Naive B cell (primary cell): ENCODE data around the gene APBA2. TPM values are rescaled to one million over a fixed set of nuclear protein-coding genes. Genes with fewer than 3 reads are reported as not detected.

Source experiments
- ATAC-seq, 2 donors: fragments of 150-1000 bp; cut with Tn5 transposase; 2 replicates each; pipeline ENCODE4 v1.10.0; 2021; ENCODE audit warnings: low read depth in 2 of 2, mild to moderate bottlenecking in 2 of 2, moderate library complexity in 2 of 2
- DNase-seq: peaks from one replicate; pipeline ENCODE4 v3.0.0; 2022
- H3K27ac Mint-ChIP-seq, 6 donors: one replicate each; pipeline ENCODE4 v1.8.0; 2020 to 2022; ENCODE audit warnings: mild to moderate bottlenecking in 6 of 6, mixed read lengths in 6 of 6, moderate library complexity in 5 of 6, inconsistent platforms in 2 of 6
- H3K27me3 Mint-ChIP-seq, 3 donors: one replicate each; pipeline ENCODE4 v1.8.0; 2021 to 2022; ENCODE audit warnings: mixed read lengths in 3 of 3, mild to moderate bottlenecking in 1 of 3
- H3K36me3 Mint-ChIP-seq, 2 donors: one replicate each; pipeline ENCODE4 v1.8.0; 2020 to 2022; ENCODE audit warnings: mixed read lengths in 2 of 2, inconsistent platforms in 1 of 2, mild to moderate bottlenecking in 1 of 2
- H3K4me1 Mint-ChIP-seq, 3 donors: one replicate each; pipeline ENCODE4 v1.8.0; 2020 to 2022; ENCODE audit warnings: mixed read lengths in 3 of 3, inconsistent platforms in 1 of 3, mild to moderate bottlenecking in 1 of 3, moderate library complexity in 1 of 3
- H3K4me3 Mint-ChIP-seq, 8 donors: one replicate each; pipeline ENCODE4 v1.8.0; 2020 to 2022; ENCODE audit warnings: mild to moderate bottlenecking in 8 of 8, mixed read lengths in 8 of 8, moderate library complexity in 8 of 8, inconsistent platforms in 2 of 8
- H3K9me3 Mint-ChIP-seq, 7 donors: one replicate each; pipeline ENCODE4 v1.8.0; 2020 to 2022; ENCODE audit warnings: mixed read lengths in 7 of 7, mild to moderate bottlenecking in 5 of 7, inconsistent platforms in 2 of 7, moderate library complexity in 1 of 7
- polyA plus RNA-seq, 6 donors: library from polyadenylated mRNA; unstranded; fragments of 300-500 nt; fragmentation: Illumina TruSeq; gene quantifications; one replicate each; pipeline ENCODE4 v1.2.3, GENCODE V29; 2021; ENCODE audit warnings: low read depth in 6 of 6

The APBA2 gene
- polyA plus RNA-seq, 6 donors from 2014 or later, result 0.30 to 0.36 TPM; not detected in 4

DNA sequence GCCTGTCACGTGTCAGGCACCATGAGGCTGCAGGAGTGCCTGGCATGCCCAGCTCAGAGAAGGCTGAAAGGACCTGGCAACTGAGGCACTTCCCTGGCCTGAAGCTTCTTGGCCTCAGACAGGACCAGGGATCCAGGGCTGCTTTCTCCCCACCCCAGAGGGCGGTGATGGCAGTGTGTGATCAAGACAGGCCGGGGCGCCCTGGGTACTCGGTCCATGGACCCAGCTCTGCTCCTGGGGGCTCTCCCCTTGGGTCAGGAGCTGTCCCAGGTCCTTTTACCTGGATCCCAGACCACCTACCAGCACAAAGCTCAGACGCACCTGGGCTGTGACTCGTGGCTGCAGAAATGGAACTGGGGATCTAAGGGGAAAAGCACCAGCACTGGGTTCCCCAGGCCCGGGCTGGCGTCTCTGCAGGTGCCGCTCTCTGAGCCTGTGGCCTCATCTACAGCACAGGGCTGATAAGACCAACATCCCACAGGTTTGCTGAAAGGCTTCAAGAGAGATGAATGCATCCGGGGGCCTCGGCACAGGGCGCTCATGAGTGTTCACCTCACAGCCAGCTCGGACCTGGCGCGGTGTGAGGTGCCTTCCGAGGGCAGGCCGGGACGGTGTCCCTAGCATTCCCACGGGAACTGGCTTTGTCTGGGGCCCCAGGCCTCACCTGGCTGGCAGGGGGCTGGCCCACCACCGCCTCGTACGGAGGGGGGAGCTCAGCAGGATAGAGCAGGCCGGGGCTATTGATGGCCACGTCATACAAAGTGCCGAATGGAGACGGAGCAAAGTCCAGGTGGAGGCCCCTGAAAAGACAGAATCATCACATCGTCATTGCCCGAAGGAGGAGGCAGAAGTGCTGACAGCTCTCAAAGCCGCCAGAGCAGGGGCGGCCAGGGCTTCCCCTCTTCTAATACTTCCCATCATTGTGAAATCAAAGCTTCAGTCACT lies 250.2 kb downstream of the APBA2 start:
- no peaks in the 10 kb centered on the region for H3K36me3 Mint-ChIP-seq
- H3K9me3 Mint-ChIP-seq, result peaks cover 0 to 1% (median 0%) of the 10 kb centered on the region in 7 donors
- no peak for ATAC-seq
- no peak for DNase-seq
- H3K27me3 Mint-ChIP-seq, result peaks cover 15 to 28% (median 26%) of the 10 kb centered on the region in 3 donors
- no peak overlapping the region for H3K4me3 Mint-ChIP-seq
- no peak overlapping the region for H3K27ac Mint-ChIP-seq
- peaks cover 5 to 13% (median 9%) of the 10 kb centered on the region in 3 donors for H3K4me1 Mint-ChIP-seq

DNA sequence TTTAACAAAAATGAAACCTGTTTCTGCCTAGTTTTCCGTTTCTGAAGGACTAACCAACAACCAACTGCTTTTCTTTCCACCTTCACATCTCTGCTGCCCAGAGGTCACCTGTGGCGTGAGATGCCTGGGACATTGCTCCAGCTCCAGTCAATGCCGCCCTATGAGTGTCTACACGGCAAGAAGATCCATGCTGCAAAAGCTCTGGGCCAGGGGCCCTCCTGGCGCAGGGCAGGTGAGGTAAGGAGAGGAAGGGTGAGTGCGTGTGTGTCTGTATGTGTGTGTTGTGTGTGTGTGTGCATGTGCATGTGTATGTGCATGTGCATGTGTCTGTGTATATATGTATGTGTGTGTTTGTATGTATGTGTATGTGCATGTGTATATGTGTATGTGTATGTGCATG lies 252.5 kb downstream of the APBA2 start:
- peaks cover 19 to 42% (median 39%) of the 10 kb centered on the region in 3 donors for H3K27me3 Mint-ChIP-seq
- no peak overlapping the region for H3K27ac Mint-ChIP-seq
- no peaks in the 10 kb centered on the region for H3K36me3 Mint-ChIP-seq
- no peak overlapping the region for H3K4me3 Mint-ChIP-seq
- H3K4me1 Mint-ChIP-seq, result peaks cover 5 to 10% (median 9%) of the 10 kb centered on the region in 3 donors
- ATAC-seq, result no peak
- H3K9me3 Mint-ChIP-seq, result peaks cover 0 to 1% (median 0%) of the 10 kb centered on the region in 7 donors
- DNase-seq, result no peak

DNA sequence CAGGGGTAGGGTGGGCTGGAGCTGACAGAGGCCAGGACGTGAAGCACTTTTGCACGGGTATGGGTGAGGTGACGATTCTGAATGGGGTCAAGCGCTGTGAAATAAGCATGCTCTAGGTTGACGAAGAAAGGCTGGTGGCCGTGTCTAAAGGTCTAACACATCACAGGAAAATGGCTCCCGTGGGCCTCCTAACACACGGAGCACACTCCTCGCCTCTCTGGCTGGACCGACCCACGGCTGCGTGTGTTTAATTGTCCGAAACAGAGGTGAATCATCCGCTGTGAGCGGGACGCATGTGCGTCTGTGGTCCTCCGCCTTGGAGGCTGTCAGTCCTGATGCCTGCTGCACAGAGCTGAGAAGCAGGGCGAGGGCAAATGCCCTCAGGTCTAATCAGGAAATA lies 253.3 kb downstream of the APBA2 start:
- Mint-ChIP-seq H3K9me3 (no peaks in the 10 kb centered on the region), H3K27me3 (peaks cover 22 to 50% (median 41%) of the 10 kb centered on the region in 3 donors), H3K4me3 (no peak overlapping the region), H3K4me1 (peaks cover 5 to 10% (median 9%) of the 10 kb centered on the region in 3 donors), H3K36me3 (no peaks in the 10 kb centered on the region), H3K27ac (no peak overlapping the region)
- ATAC-seq (no peak), DNase-seq (no peak)

DNA sequence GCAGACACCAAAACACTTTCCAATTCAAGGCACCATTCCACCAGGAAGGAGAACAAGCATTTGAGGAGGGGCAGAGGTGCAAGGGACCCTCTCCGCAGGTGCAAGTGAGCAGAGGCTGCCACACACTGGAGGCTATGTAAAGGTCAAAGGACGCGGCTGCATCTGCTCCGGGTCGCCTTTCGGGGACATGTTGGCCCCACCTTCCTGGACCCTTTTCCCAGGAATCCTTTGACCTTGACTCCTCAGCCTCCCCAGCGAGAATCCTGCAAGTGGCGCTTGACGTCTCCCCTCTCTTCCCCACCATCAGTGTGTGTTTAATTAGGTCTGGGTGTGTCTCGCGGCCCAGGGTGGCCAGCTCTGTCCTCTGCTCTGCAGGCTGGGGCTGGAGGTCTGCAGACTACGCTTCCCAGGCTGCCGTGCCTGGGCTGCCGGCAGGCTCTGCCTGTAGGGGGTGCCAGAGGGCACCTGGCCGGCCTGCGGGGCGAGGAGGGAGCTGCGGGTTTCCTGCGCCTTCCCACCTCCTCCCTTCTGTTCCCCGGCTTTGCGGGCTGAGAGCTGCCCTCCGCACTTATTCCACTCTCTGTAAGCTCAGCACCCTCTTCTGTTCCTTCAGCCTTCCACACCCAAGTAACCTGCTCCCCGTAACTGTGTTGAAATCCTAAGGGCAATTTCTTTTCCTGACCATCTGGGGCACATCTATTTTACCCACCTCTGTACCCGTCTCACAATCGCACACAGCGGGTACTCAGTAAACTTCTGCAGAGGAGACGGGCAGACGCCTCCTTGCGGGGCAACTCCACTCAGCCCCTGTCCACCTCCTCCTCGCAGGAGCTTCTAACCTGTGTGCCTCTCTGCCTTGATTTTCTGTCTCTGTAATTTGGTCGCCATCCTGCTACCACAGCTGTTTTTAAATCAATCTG lies 254.0 kb downstream of the APBA2 start:
- Mint-ChIP-seq H3K4me1 (peaks cover 5 to 10% (median 9%) of the 10 kb centered on the region in 3 donors), H3K27me3 (peaks cover 24 to 50% (median 44%) of the 10 kb centered on the region in 3 donors), H3K27ac (no peak overlapping the region), H3K9me3 (peaks cover 0 to 3% (median 0%) of the 10 kb centered on the region in 7 donors), H3K36me3 (no peaks in the 10 kb centered on the region), H3K4me3 (no peak overlapping the region)
- DNase-seq (peak; percentile 7), ATAC-seq (no peak)

DNA sequence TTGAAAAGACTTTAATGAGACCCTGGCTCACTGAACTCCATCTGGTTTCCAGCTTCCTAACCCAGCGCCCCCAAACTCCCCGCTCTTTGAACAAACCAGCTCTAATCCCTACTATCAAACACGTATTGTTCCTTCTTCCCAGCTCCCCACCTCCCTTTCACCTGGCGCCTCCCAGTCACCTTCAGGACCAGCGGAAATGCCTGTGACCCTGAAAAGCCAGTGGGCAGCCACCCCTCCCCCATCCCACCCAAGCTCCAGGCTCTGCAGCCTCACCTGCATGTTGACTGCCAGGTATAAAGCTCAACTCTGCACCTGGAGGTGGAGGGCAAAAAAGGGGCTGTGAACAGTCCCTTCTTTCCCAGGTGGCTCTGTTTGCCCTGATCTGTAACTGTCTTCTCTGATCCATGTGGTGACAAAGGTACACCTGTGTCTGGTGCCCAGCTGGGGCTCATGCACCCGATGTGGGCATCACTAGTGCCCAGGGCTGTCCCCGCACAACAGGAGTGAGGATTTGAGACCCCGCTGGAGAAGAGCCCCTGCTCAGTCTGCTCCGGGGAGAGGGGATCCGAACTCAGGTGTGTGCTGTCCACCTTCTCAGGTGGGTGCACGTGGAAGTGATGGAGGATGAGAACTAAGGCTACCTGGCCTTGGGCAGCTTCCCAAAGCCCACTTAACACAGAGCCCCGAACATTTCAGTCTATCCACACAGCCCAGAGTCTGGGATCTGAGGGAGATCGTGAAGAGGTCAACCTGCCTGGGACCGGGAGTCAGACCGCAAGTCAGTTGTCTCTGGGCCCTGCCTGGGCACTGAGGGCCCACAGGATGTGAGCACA lies 254.9 kb downstream of the APBA2 start:
- Mint-ChIP-seq H3K4me1 (peaks cover 5 to 10% (median 9%) of the 10 kb centered on the region in 3 donors), H3K4me3 (peak overlapping the region in 1 of 8 donors; percentile 35), H3K27ac (no peak overlapping the region), H3K36me3 (no peaks in the 10 kb centered on the region), H3K27me3 (peaks cover 24 to 50% (median 44%) of the 10 kb centered on the region in 3 donors), H3K9me3 (peaks cover 0 to 3% (median 0%) of the 10 kb centered on the region in 7 donors)
- DNase-seq (no peak), ATAC-seq (no peak)

DNA sequence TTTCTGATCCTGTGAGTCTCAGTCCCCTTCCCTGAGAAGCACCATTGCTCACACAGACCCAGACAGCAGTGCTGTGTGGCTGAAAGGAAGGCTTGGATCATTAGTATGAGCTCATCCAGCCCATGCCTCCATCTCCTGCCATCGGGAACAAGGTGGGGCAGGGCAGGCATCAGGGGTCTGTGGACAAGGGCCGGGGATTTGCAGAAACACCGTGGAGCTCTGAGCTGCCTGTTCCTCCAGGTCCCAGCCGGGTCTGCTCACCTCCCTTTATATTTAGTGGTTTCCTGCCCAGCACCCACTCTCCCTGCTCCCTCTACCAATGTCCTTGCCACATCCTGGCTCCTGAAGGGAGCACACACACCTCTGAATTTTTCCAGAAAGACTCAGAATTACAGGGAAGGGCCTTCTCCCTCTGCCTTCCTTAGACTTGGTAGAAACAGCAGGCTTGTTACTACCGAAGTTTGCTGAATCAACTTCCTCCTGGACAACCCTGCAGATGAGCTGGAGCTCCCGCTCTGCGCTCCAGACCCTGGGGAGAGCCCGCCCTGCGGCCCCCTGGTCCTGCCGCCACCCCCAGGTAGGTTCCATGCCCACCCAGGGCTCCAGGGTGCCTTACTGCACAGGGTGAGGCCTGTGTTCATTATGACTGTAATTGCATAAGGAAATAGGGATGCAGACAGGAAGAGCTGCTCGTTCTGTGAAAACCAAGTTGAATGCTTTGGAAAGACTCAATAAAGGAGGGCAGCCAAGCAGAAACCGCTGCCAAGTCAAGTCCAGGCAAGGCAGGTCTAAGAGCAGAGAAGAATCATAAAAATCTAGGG lies 255.7 kb downstream of the APBA2 start:
- Mint-ChIP-seq H3K36me3 (no peaks in the 10 kb centered on the region), H3K4me1 (peaks cover 5 to 10% (median 9%) of the 10 kb centered on the region in 3 donors), H3K27me3 (peaks cover 24 to 50% (median 44%) of the 10 kb centered on the region in 3 donors), H3K9me3 (peaks cover 0 to 3% (median 0%) of the 10 kb centered on the region in 7 donors), H3K27ac (peak overlapping the region in 1 of 6 donors; percentile 88), H3K4me3 (peak overlapping the region in 1 of 8 donors; percentile 35)
- ATAC-seq (no peak), DNase-seq (no peak)

DNA sequence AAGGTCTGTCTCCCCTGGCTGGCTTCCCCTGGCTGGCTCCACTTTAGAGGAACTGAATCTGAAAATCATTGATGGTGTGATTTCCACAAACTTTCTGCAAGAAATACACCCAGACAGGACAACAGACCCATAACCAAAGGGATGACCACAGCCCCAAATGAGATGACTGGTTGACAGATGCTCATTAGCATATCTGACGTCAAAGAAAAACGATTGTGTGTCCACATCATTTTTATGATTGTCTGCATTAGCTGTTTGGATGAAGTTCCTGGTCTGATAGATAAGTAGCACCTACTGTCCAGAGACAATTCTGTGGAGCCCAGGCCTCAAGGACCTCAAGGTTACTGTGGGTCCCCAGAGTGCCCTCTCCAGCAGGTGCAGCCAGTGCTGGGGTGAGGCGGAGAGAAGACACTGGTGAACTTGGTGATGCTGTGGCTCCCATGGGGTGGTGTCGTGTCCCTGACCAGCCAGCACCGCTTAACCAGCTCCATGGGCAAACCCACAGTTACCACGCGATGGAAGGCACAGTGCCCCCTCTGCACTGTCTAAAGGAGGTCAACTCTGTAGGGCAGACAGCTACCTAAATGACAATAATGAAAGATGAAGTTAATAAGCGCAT lies 256.5 kb downstream of the APBA2 start:
- Mint-ChIP-seq H3K27ac (no peak overlapping the region), H3K27me3 (peaks cover 24 to 50% (median 44%) of the 10 kb centered on the region in 3 donors), H3K4me1 (peaks cover 5 to 10% (median 9%) of the 10 kb centered on the region in 3 donors), H3K4me3 (no peak overlapping the region), H3K36me3 (no peaks in the 10 kb centered on the region), H3K9me3 (peaks cover 0 to 3% (median 0%) of the 10 kb centered on the region in 7 donors)
- no peak for ATAC-seq
- DNase-seq, result no peak

DNA sequence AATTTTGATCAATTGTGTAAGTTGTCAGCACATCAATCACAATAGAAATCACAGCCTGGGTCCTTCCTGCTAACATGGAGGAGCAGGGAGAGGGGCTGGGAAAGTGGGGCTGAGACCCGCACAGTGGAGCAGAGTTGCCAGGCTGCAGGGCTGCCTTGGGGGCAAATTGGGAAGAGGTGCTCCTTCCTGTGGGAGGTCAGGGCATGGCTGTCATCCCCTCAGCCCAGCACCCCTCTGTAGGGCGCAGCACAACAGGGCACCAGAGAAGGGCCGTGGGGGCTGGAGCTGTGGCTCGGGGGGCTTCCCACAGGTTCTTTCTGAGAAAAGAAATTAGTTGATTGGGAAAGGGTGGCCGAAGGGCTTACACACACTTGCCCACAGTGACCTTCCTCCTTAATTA lies 257.5 kb downstream of the APBA2 start:
- Mint-ChIP-seq H3K9me3 (peaks cover 0 to 3% (median 0%) of the 10 kb centered on the region in 7 donors), H3K27me3 (peaks cover 21 to 46% (median 42%) of the 10 kb centered on the region in 3 donors), H3K27ac (no peak overlapping the region), H3K4me3 (peak overlapping the region in 1 of 8 donors; percentile 37), H3K36me3 (no peaks in the 10 kb centered on the region), H3K4me1 (peaks cover 5 to 10% (median 9%) of the 10 kb centered on the region in 3 donors)
- DNase-seq (no peak), ATAC-seq (no peak)

DNA sequence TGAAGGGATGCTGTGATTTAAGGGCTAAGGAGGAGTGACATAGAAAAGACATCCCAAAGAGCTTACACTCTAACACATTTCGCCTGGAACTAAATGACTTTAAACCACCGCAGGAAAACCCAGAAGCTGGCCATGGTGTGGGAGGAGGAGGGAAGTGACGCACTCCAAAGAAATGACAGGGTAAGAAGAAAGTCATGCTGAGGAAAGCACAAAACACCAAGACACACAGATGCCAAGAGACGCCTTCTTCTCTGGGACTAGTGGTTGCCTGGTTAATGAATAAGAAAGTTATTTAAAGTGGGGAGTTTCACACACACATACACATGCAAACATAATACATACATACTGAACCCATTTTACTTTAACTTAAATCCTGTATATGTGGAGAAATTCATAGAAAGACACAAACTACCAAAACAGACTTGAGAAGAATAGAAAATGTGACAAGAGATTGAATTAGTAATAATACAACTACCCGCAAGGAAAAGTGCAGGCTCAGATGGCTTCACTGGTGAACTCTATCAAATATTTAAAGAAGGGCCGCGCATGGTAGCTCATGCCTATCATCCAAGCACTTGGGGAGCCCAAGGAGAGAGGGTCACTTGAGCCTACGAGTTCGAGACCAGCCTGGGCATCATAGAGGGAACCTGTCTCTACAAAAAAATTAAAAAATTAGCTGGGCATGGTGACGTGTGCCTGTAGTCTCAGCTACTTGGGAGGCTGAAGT lies 258.3 kb downstream of the APBA2 start:
- Mint-ChIP-seq H3K4me1 (peaks cover 5 to 10% (median 6%) of the 10 kb centered on the region in 3 donors), H3K4me3 (no peak overlapping the region), H3K27me3 (peaks cover 14 to 39% (median 34%) of the 10 kb centered on the region in 3 donors), H3K27ac (no peak overlapping the region), H3K36me3 (no peaks in the 10 kb centered on the region), H3K9me3 (peaks cover 0 to 3% (median 0%) of the 10 kb centered on the region in 7 donors)
- no peak for DNase-seq
- ATAC-seq, result no peak

DNA sequence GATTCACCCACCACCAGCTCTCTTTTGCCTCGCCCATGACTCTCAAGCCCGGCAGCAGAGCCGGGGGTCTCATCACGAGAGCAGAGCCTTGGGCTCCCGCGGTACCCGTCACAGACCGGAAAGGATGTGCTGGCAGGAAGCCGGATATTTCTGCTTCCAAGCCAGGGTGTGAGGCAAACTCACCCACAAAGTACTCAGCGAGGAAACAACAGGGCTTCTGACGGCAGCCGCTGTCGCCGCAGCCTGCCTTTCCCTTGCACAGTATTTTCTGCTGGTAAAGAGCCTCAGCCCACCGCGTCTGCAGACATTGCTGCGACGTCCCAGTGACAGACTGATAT lies 263.9 kb downstream of the APBA2 start:
- Mint-ChIP-seq H3K27ac (no peak overlapping the region), H3K36me3 (no peaks in the 10 kb centered on the region), H3K4me3 (no peak overlapping the region), H3K27me3 (no peaks in the 10 kb centered on the region), H3K4me1 (no peaks in the 10 kb centered on the region), H3K9me3 (peaks cover 0 to 13% (median 6%) of the 10 kb centered on the region in 7 donors)
- DNase-seq (no peak), ATAC-seq (no peak)
